ENCODE measurements around the gene SEC16A.

The SEC16A gene

DNA sequence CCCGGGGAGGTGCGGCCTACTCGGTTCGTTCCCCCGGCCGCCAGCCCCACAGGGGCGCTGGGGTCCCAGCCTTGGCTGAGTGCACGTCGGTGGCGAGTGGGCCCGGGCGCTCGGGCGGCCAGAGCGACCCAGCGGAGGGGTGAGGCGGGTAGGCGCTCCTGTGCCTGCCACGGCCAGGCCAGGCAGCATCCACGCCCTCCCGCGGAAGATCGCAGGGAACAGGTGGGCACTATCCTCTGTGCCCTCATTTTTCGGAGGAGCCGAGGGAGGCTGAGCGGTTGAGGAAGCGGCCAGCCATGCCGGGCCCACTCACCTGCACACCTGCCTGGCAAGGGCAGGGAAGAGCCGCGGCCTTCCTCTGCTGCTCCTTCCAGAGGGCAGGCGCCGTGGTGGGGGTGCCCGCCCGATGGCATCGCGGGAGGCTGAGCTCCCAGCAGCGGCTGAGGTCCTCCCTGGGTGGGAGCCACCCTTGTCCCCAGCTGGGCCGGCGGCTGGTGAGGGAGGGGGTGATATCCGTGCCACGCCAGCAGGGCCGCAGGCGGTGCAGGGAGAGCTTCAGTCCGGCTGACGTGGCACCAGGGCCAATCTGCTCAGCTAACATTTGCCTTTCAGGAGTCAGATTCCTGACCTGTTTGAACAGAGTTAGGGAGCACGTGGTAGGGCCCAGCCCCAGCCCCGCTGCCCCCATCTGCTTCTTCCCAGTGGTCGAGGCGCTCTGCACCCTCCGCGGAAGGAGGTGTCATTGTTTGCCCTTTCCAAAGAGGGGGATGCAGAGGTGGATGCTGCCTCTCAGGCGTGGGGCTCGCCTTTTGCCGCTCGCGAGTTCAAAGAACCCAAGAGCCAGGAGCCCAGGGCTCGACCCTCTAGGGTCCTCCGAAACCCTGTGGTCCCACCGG is 1.6 kb upstream of the SEC16A start:
- DNase-seq = no peak

GRCh38 chr9:136483589-136484152 is 831 bp upstream of the SEC16A start:
- peak; percentile 96 for DNase-seq

DNA sequence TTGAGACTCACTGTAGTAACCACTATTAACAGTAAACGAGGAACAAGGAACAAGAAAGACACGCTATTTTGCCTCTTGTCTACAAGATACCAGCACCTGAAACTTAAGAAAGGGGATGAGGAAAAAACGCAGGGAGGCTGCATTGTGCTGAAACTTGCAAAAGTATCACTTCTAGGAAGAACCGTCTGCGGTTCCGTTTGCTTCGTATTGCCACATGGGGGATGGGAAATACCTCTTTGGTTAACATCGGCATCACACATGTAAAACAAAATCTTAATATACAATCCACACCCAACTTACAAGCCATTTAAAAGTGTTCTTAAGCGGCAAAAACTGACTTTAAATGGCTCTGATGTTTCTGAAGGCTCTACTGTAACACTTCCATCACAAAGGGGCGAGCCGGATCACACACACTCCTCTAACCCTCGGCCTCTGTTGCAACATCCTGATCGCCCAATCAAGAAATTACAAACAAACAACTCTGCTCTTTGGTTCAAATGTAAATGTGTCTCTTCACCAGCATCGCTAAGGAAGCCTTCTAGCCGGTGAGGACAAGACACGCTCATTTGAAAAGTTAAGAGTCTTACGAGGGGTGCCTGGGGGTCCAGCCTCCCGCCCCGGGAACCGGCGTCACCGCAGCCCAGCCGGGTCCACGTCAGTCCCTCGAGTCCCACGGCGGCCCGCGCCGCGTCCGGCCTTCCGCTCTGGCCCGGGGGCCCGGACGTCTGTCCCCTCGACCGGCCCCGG is 621 bp downstream of the SEC16A start:
- peak; percentile 26 for DNase-seq

GRCh38 chr9:136481558-136481957 is 1.3 kb downstream of the SEC16A start:
- DNase-seq = no peak

DNA sequence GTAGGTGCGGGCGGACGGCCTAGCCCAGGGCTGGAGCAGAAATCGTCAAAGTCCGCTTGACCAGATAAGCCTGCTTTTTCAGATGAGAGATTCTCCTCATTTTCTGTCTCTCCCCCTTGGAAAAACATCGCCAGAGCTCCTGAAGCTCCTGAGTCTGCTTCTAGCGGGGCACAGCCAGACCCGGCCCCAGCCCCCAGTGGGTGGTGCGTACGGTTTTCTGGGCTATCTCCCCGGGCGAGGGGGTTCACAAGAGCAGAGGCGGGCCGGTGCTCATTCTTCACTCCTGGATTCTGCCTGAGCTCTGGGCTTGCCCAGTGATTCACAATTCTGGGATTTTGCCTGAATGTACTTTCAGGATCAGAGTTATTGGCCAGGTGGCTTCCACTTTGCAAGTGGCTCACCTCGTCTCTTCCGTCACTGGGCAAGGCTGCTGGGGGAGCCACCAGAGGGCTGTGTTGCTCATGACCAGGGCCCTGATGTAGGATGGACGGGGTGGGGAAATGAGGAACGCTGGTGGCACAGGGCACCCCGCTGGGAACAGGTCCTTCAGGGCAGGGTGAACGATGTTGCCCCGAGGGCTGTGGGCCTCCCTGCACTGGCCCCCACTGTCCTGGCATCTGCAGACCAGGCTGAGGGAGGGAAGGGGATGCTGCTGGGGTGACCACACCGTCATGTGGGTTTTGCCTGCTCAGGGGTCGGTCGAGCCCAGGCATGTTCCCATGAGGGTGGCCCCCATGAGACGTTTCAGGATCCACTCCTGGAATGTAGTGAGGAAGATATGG is 6.3 kb downstream of the SEC16A start:
- no peak for DNase-seq

DNA sequence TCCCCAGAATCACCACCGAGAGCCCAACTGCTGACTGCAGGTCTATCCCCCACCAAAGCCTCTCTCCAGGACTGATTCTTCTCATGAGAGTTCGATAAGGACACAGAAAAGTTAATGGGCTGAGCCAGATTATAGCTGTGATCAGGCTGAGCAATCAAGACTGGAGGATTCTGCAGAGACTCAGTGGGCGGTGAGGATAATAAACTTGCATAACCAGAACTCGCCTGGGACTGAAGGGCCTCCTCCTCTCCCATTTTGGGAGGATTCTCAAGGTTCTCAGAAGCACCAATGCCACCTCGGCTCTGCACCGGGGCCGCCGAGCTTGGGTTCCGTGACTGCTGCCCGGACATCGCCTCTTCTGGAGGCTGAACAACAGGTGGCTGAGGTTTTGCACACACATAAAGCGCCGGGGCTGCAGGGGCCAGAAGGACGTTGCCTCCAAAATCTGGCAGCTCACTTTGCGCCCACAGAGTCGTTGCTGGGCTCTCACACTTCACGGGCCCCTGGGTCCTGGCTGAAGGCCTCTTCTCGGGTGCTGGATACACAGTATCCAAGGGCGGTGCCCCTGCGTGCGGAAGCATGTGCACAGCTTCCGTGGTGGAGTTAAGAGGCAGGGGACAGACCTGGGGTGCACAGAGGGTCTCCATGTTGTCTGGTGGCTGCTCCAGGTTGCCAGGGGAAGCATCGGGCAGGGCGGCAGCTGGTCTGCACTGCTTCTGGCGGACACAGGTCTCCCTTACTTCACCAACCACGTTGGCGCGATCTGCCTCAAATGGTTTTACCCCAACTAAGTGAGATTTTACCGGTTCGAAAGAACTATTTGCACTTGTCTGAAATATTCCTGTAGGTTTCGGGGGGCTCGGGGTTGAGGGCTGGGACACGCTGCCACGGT is 7.6 kb downstream of the SEC16A start:
- no peak for DNase-seq

GRCh38 chr9:136474021-136474640 is 8.7 kb downstream of the SEC16A start:
- no peak for DNase-seq

DNA sequence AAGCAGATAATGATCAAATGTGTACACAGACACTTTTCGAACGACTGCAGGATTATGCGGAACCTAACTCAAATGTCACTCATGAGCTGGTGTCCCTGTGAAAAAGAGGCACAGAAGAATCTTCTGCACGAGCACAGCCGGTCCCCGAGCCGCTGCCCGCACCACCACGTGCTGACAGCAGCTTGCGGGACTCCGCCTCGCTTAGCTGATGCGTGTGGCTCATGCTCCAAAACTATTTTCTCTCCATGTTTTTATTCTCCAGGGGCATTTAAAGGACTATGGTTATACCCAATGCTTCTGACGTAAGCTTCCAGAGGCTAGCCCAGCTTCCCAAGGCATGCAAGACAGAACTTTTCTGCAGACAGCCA is 9.5 kb downstream of the SEC16A start:
- no peak for DNase-seq

DNA sequence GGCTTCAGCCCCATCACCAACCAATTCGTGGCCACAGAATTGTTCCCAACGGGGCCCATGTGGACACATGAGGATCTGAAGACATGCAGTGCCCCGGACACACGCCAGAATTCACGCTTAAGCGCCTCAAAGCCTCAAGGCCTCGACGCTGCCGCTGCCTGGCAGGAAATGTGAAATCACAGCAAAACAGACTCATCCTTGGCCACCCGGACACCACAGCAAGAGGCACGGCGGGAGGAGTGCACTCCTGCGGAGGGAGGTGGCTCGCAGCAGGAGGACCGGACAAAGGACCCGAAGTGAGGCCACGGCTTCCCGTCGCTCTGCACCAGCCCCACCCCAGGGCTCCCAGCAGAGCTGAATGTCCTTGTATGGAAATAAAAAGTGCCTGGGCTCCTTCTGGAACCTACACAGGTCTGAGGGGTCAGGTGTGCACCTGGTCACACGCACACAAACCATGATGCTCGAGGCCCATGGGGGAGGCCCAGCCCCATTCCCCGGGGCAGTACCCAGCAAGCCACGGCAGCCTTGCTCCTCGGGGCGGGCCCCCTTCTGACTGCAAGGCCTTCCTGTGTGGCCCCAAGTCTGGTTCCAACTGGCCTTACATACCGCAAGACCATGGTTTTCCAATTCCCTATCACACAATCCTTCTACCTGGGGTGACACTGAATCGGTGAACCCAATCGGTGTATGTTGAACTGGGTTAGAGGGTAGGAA is 10.0 kb downstream of the SEC16A start:
- DNase-seq = no peak

GRCh38 chr9:136471802-136472487 is 10.9 kb downstream of the SEC16A start:
- DNase-seq = no peak

GRCh38 chr9:136470792-136471469 is 11.9 kb downstream of the SEC16A start:
- no peak for DNase-seq

DNA sequence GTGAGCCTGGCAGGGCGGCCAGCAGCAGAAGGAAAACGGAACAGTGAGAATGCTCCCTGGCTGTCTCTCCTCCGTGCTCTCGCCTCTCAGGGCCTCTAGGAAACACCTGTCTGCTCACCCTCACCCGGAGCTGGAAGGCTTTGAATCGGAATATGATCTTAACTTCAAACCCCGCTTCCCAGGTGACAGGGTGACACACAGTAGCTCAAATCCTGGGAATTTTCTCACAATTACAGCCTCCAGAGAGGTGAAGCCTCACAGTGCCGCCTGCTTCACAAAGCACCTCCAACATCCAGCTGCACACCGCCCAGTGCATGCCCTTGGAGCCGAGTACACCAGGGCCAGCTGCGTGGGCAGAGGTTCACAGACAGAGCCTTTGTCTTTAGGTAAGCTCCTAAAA is 12.5 kb downstream of the SEC16A start:
- no peak for DNase-seq

- DNase-seq = no peak
Measured at GRCh38 chr9:136467766-136468165, 15.1 kb downstream of the SEC16A start.

- DNase-seq = no peak
Measured at GRCh38 chr9:136466155-136466541, 16.7 kb downstream of the SEC16A start.

- DNase-seq = no peak
Measured at GRCh38 chr9:136465500-136466154, 17.2 kb downstream of the SEC16A start.

DNA sequence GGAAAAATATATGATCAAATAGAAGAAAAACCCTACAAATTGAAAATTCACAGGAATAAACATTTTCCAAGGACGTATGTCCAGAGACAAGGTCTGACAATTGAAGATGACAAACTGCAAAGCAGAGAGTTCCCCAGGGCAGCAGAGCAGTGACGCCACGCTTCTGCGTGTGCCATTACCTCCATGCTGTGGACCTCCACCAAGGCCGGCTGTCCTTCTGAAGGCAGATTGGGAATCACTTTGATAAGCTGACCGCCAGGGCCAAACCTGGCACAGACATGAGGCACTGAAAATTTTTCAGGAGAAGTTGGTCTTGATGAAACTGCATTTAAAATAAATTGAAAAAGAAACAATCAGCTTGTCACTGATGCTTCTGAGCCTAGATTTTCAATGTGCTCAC is 18.6 kb downstream of the SEC16A start:
- DNase-seq = no peak

DNA sequence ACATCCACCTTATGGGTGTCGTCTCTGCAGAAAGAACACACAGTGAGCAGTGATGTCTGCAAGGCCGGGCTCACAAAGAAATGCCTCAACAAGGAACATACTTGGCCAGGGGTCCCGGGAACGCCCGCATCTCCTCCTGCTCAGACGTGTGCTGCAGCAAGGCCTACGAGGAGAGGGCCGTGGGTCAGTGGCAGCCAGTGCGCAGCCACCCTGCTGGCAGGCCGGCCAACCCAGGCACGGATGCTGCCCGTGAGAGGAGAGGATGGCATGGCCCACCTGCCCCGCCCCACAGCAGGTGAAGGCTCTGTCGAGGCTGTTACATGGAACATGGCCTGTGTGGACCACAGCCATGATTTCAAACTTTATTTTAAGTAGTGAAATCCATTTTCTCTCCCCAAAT is 19.3 kb downstream of the SEC16A start:
- no peak for DNase-seq

DNA sequence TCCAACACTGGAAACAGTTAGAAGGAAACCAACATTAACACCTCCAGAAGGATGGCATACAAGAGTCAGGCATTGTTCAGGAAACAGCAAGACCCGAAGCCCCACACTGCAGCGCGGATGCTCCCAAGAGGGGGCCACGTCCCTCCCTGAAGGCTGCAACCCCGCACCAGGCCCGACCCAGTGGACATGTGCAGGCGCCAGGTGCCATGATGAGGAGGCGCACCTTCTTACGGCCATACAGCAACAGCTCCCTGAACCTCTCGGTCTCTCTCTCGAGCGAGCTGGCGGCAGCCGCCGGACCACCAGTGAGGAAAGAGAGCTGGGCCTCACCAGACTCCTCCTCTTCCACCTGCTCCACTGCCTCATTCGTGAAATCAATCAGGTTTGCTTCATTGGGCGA is 20.2 kb downstream of the SEC16A start:
- no peak for DNase-seq

DNA sequence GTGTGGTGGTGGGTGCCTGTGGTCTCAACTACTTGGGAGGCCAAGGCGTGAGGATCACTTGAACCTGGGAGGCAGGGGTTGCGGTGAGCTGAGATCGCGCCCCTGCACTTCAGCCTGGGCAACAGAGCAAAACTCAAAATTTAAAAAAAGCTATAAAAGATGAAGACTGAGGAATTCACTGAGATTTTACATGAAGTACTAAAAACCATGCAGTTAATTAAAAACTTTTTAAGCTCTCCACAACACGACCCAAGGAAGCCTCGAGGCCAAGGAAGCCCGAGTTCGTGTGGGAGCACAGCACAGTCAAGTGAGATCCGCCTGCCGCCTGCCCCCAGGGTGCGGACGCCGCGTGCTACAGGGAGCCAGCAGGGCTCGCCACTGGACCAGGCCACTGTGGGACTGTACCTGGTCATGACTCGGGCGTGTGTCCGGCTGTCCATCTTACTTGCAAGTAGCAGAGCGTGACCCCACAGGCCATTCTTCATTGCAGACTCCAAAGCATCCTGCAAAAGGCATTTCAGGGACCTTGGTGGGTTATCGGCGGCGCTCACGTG is 22.0 kb downstream of the SEC16A start:
- no peak for DNase-seq
